DOHH2 (cell line): ENCODE results near the gene RC3H2.
"Not testable (repeated sequence)": the region's sequence is repeated elsewhere in the genome, so short reads cannot be mapped to it uniquely, and the experiment has no call there.

Experiments
- H3F3A ChIP-seq: fragments of 200-600 bp; sonication (generic), shearing (Covaris generic); 2 replicates; pipeline ENCODE4 v1.6.0; 2016; ENCODE audit warnings: antibody characterized with exemption, mild to moderate bottlenecking; ENCODE audit not compliant: control insufficient read depth, insufficient read depth
- H3K27ac ChIP-seq: fragments of 200-600 bp; sonication (generic); 2 replicates; pipeline ENCODE4 v1.5.1; 2014; ENCODE audit warnings: low read depth, mild to moderate bottlenecking, low read length, moderate library complexity
- H3K27me3 ChIP-seq: fragments of 200-600 bp; sonication (generic); 2 replicates; pipeline ENCODE4 v1.6.1; 2014; ENCODE audit warnings: mild to moderate bottlenecking, low read length, mixed read lengths; ENCODE audit not compliant: control insufficient read depth
- H3K36me3 ChIP-seq: fragments of 200-600 bp; sonication (generic); 2 replicates; pipeline ENCODE4 v1.6.1; 2014; ENCODE audit warnings: mild to moderate bottlenecking, low read length, moderate library complexity, mixed read lengths; ENCODE audit not compliant: control insufficient read depth
- H3K4me1 ChIP-seq: fragments of 200-600 bp; sonication (generic); 2 replicates; pipeline ENCODE4 v1.6.1; 2014; ENCODE audit warnings: mild to moderate bottlenecking, low read length, mixed read lengths; ENCODE audit not compliant: control insufficient read depth
- H3K4me2 ChIP-seq: fragments of 200-600 bp; sonication (generic); 2 replicates; pipeline ENCODE4 v1.6.0; 2014; ENCODE audit warnings: mild to moderate bottlenecking, low read length, moderate library complexity
- H3K4me3 ChIP-seq: fragments of 200-600 bp; sonication (generic); 2 replicates; pipeline ENCODE4 v1.5.1; 2014; ENCODE audit warnings: mild to moderate bottlenecking, low read length, mixed read lengths
- H3K79me2 ChIP-seq: fragments of 200-600 bp; sonication (generic); 2 replicates; pipeline ENCODE4 v1.6.1; 2014; ENCODE audit warnings: mild to moderate bottlenecking, low read length, mixed read lengths; ENCODE audit not compliant: control insufficient read depth
- H3K9me2 ChIP-seq: fragments of 200-600 bp; sonication (generic); replicated peaks from 2 replicates; pipeline ENCODE4 v1.6.1; 2014; ENCODE audit warnings: mild to moderate bottlenecking, low read length, mixed read lengths; ENCODE audit not compliant: control insufficient read depth
- H3K9me3 ChIP-seq: fragments of 200-600 bp; sonication (generic); 2 replicates; pipeline ENCODE4 v1.6.1; 2014; ENCODE audit warnings: antibody characterized with exemption, low read length, mixed read lengths; ENCODE audit not compliant: control insufficient read depth, insufficient read depth
- H4K20me1 ChIP-seq: fragments of 200-600 bp; sonication (generic); 2 replicates; pipeline ENCODE4 v1.6.0; 2014; ENCODE audit warnings: low read depth, mild to moderate bottlenecking, antibody characterized with exemption, low read length, moderate library complexity; ENCODE audit not compliant: control insufficient read depth, insufficient read depth
- CTCF ChIP-seq: fragments of 200-600 bp; sonication (generic); IDR thresholded peaks from one replicate; pipeline ENCODE4 v1.5.1; 2014; ENCODE audit warnings: antibody characterized with exemption, mild to moderate bottlenecking, low read depth, low read length; ENCODE audit not compliant: poor library complexity, severe bottlenecking
- EZH2phosphoT487 ChIP-seq: fragments of 200-600 bp; sonication (generic); IDR thresholded peaks from 2 replicates; pipeline ENCODE4 v1.6.1; 2017; ENCODE audit warnings: borderline replicate concordance, mild to moderate bottlenecking, antibody characterized with exemption, low read length, moderate library complexity, mixed read lengths

RC3H2 gene

GRCh38 chr9:122918310-122918709 is 13.2 kb upstream of the RC3H2 start:
- peaks cover 13% of the 10 kb centered on the region for H3K79me2 ChIP-seq
- peaks cover 20% of the 10 kb centered on the region for H3F3A ChIP-seq

GRCh38 chr9:122912964-122913673 is 8.0 kb upstream of the RC3H2 start, which contains the start of gene ZBTB6:
Gene ZBTB6, minus strand, starts transcription at chr9:122913323. Its CDS starts 1,251 bp downstream, at chr9:122912072.
- peak within 1 kb of the TSS; percentile 88 for H3K4me3 ChIP-seq
- no peaks in the 10 kb centered on the region for H4K20me1 ChIP-seq
- TF ChIP-seq EZH2phosphoT487 (no peak), CTCF (no peak)
- no peaks in the 10 kb centered on the region for H3K9me2 ChIP-seq
- H3K4me2 ChIP-seq = peak within 1 kb of the TSS; percentile 68
- H3K36me3 ChIP-seq = peaks cover 34% of the 10 kb centered on the region
- no peaks in the 10 kb centered on the region for H3K27me3 ChIP-seq
- no peaks in the 10 kb centered on the region for H3K9me3 ChIP-seq
- peaks cover 54% of the 10 kb centered on the region for H3F3A ChIP-seq
- peaks cover 18% of the 10 kb centered on the region for H3K4me1 ChIP-seq
- peaks cover 43% of the 10 kb centered on the region for H3K79me2 ChIP-seq
- H3K27ac ChIP-seq = peak within 1 kb of the TSS; percentile 83

More at GRCh38 chr9:122918310-122918709, 13.2 kb upstream of the RC3H2 start:
- Histone ChIP-seq H3K36me3 (peaks cover 14% of the 10 kb centered on the region), H4K20me1 (no peaks in the 10 kb centered on the region), H3K4me3 (no peak overlapping the region), H3K27ac (no peak overlapping the region), H3K27me3 (no peaks in the 10 kb centered on the region), H3K9me2 (no peaks in the 10 kb centered on the region), H3K4me1 (peaks cover 6% of the 10 kb centered on the region), H3K9me3 (no peaks in the 10 kb centered on the region), H3K4me2 (no peak overlapping the region)
- TF ChIP-seq EZH2phosphoT487 (no peak), CTCF (no peak)

- H3K9me2 ChIP-seq = no peaks in the 10 kb centered on the region
- peaks cover 34% of the 10 kb centered on the region for H3K36me3 ChIP-seq
- no peaks in the 10 kb centered on the region for H3K9me3 ChIP-seq
- H3K4me2 ChIP-seq = peak overlapping the region; percentile 68
- peaks cover 43% of the 10 kb centered on the region for H3K79me2 ChIP-seq
- H3K27ac ChIP-seq = peak overlapping the region; percentile 83
- H3K4me1 ChIP-seq = peaks cover 18% of the 10 kb centered on the region
- TF ChIP-seq EZH2phosphoT487 (no peak), CTCF (no peak)
- H3F3A ChIP-seq = peaks cover 59% of the 10 kb centered on the region
- H3K27me3 ChIP-seq = no peaks in the 10 kb centered on the region
- H3K4me3 ChIP-seq = peak overlapping the region; percentile 88
- no peaks in the 10 kb centered on the region for H4K20me1 ChIP-seq
Measured at GRCh38 chr9:122912671-122912963, 7.5 kb upstream of the RC3H2 start.

GRCh38 chr9:122906122-122906521 is 963 bp upstream of the RC3H2 start:
- peaks cover 27% of the 10 kb centered on the region for H3K4me1 ChIP-seq
- not testable (repeated sequence) for H3K9me2 ChIP-seq, H3K27me3 ChIP-seq, H3K4me2 ChIP-seq, H4K20me1 ChIP-seq, H3K27ac ChIP-seq, H3K4me3 ChIP-seq, H3K9me3 ChIP-seq
- H3K79me2 ChIP-seq = peaks cover 61% of the 10 kb centered on the region
- peaks cover 31% of the 10 kb centered on the region for H3F3A ChIP-seq
- peaks cover 46% of the 10 kb centered on the region for H3K36me3 ChIP-seq
